22Rv1 (cell line): ENCODE results near the gene COMMD2.

ENCODE experiments used
- CTCF ChIP-seq: fragments of 450-650 bp; IDR thresholded peaks from 2 replicates; pipeline ENCODE4 v1.5.1; 2017; ENCODE audit warnings: mild to moderate bottlenecking
- ZFX ChIP-seq: fragments of 450-650 bp; IDR thresholded peaks from 2 replicates; pipeline ENCODE4 v1.6.1; 2017; ENCODE audit warnings: antibody characterized with exemption, borderline replicate concordance

GRCh38 chr3:149702691-149703441 is 49.4 kb downstream of the COMMD2 start:
- TF ChIP-seq CTCF (no peak), ZFX (no peak)
